Measurements from ENCODE around the gene C4BPB. TPM values are rescaled to one million over a fixed set of nuclear protein-coding genes. Genes with fewer than 3 reads are reported as not detected.

Gene C4BPB
- total and polyA plus RNA-seq, 2 donors from 2014 or later = 0.49 to 1.3 TPM

- TF ChIP-seq CTCF (IDR thresholded peaks at IDR 0.05; ENCODE audit: borderline replicate concordance, extremely low read depth, insufficient read depth) = peak; percentile 85
- no peaks in the 10 kb centered on the region for H3K27me3 ChIP-seq (ENCODE audit: control insufficient read depth, insufficient read depth, low read length)
- intact Hi-C loops (cut with DNase I) = no loop called here
Observed at GRCh38 chr1:207077470-207078377, 10.9 kb upstream of the C4BPB start.

GRCh38 chr1:207078578-207079132 lies 10.0 kb upstream of the C4BPB start:
- Histone ChIP-seq H3K9ac (ENCODE audit: low read length in 3 of 3) (no peak overlapping the region), H3K27ac (ENCODE audit: low read depth in 2 of 2, low read length in 2 of 2) (no peak overlapping the region), H3K27me3 (ENCODE audit: control insufficient read depth, insufficient read depth, low read length) (no peaks in the 10 kb centered on the region), H3K4me1 (ENCODE audit: control insufficient read depth in 2 of 3, insufficient read depth in 2 of 3, low read depth in 1 of 3, low read length in 3 of 3) (no peaks in the 10 kb centered on the region), H3K4me3 (ENCODE audit: low read length in 3 of 3) (no peak overlapping the region), H3K9me3 (ENCODE audit: control insufficient read depth in 2 of 3, insufficient read depth in 1 of 3, low read length in 3 of 3) (no peaks in the 10 kb centered on the region), H3K36me3 (ENCODE audit: control insufficient read depth in 2 of 3, insufficient read depth in 3 of 3, low read length in 3 of 3) (peaks cover 0 to 31% (median 25%) of the 10 kb centered on the region in 3 donors)
- FAIRE-seq (no peak), DNase-seq (no peak)
- no peak for TF ChIP-seq CTCF (IDR thresholded peaks at IDR 0.05; ENCODE audit: borderline replicate concordance, extremely low read depth, insufficient read depth)
- intact Hi-C loops (cut with DNase I) = no loop called here

More at GRCh38 chr1:207077470-207078377, 10.9 kb upstream of the C4BPB start:
- FAIRE-seq (peak; percentile 94), DNase-seq (peak in 4 of 5 donors; percentile 79 to 94 (median 85))
- Histone ChIP-seq H3K4me1 (ENCODE audit: control insufficient read depth in 2 of 3, insufficient read depth in 2 of 3, low read depth in 1 of 3, low read length in 3 of 3) (no peaks in the 10 kb centered on the region), H3K9me3 (ENCODE audit: control insufficient read depth in 2 of 3, insufficient read depth in 1 of 3, low read length in 3 of 3) (no peaks in the 10 kb centered on the region), H3K4me3 (ENCODE audit: low read length in 3 of 3) (no peak overlapping the region), H3K36me3 (ENCODE audit: control insufficient read depth in 2 of 3, insufficient read depth in 3 of 3, low read length in 3 of 3) (peaks cover 0 to 41% (median 28%) of the 10 kb centered on the region in 3 donors), H3K27ac (ENCODE audit: low read depth in 2 of 2, low read length in 2 of 2) (peak overlapping the region in 1 of 2 donors; percentile 12), H3K9ac (ENCODE audit: low read length in 3 of 3) (no peak overlapping the region)

- H3K4me1 ChIP-seq (ENCODE audit: control insufficient read depth in 2 of 3, insufficient read depth in 2 of 3, low read depth in 1 of 3, low read length in 3 of 3) = no peaks in the 10 kb centered on the region
- H3K9ac ChIP-seq (ENCODE audit: low read length in 3 of 3) = no peak overlapping the region
- H3K36me3 ChIP-seq (ENCODE audit: control insufficient read depth in 2 of 3, insufficient read depth in 3 of 3, low read length in 3 of 3) = peaks cover 0 to 22% (median 21%) of the 10 kb centered on the region in 3 donors
- no peak for TF ChIP-seq CTCF (IDR thresholded peaks at IDR 0.05; ENCODE audit: borderline replicate concordance, extremely low read depth, insufficient read depth)
- no peaks in the 10 kb centered on the region for H3K27me3 ChIP-seq (ENCODE audit: control insufficient read depth, insufficient read depth, low read length)
- no peak overlapping the region for H3K27ac ChIP-seq (ENCODE audit: low read depth in 2 of 2, low read length in 2 of 2)
- no peaks in the 10 kb centered on the region for H3K9me3 ChIP-seq (ENCODE audit: control insufficient read depth in 2 of 3, insufficient read depth in 1 of 3, low read length in 3 of 3)
- intact Hi-C loops (cut with DNase I) = loop anchor here (10.0 kb wide), 1 partner anchor 325 kb away; no protein-coding TSS in a partner anchor
- FAIRE-seq = no peak
- DNase-seq = no peak
- no peak overlapping the region for H3K4me3 ChIP-seq (ENCODE audit: low read length in 3 of 3)
Observed at GRCh38 chr1:207079706-207080241, 8.9 kb upstream of the C4BPB start.

Data from kidney (tissue), 14 donors.